ENCODE results near the gene HES6.

- TF ChIP-seq CTCF (IDR thresholded peaks at IDR 0.05), result no peak
- no peak for TF ChIP-seq POLR2A (IDR thresholded peaks at IDR 0.05)
Measured at GRCh38 chr2:238251986-238252385, 12.1 kb upstream of the HES6 start.
